Stomach (tissue), 9 donors: ENCODE data around the gene RPL28. TPM values are rescaled to one million over a fixed set of nuclear protein-coding genes. Genes with fewer than 3 reads are reported as not detected.
"Not testable (repeated sequence)": the region's sequence is repeated elsewhere in the genome, so short reads cannot be mapped to it uniquely, and the experiment has no call there.

Experiments
- DNase-seq, 2 donors: peaks; one replicate each; pipeline versions ENCODE4 v3.0.0 to v3.0.0-alpha.2; 2013 to 2019
- H3K27ac ChIP-seq, 5 donors: fragments of 200-600 bp in 4 of 5; sonication (generic) in 4 of 5; one replicate each; pipeline ENCODE4 v1.5.1; 2013 to 2019; ENCODE audit warnings: mild to moderate bottlenecking in 1 of 5, moderate library complexity in 1 of 5
- H3K27me3 ChIP-seq, 3 donors: fragments of 200-600 bp; sonication (generic); one replicate each; pipeline ENCODE4 v1.5.1; 2017 to 2019; ENCODE audit warnings: mixed run types in 1 of 3
- H3K36me3 ChIP-seq, 4 donors: fragments of 200-600 bp; sonication (generic); 1 replicate in 3 of 4; 2 replicates in 1 of 4; pipeline ENCODE4 v1.5.1; 2016 to 2019
- H3K4me1 ChIP-seq, 4 donors: fragments of 200-600 bp; sonication (generic); one replicate each; pipeline ENCODE4 v1.5.1; 2016 to 2019
- H3K4me3 ChIP-seq, 4 donors: fragments of 200-600 bp; sonication (generic) in 3 of 4; one replicate each; pipeline ENCODE4 v1.5.1; 2016 to 2019; ENCODE audit warnings: mild to moderate bottlenecking in 1 of 4
- H3K9me3 ChIP-seq, 4 donors: fragments of 200-600 bp; sonication (generic); one replicate each; pipeline ENCODE4 v1.5.1; 2016 to 2019
- EP300 ChIP-seq: sonication (generic); formaldehyde crosslinking; IDR thresholded peaks from one replicate; pipeline ENCODE4 v1.6.1; 2017; ENCODE audit warnings: antibody characterized with exemption
- POLR2A ChIP-seq, 4 donors: fragments of 450-650 bp; IDR thresholded peaks; one replicate each; pipeline ENCODE4 v1.6.1; 2016; ENCODE audit warnings: antibody characterized with exemption in 4 of 4, control low read depth in 2 of 4, mild to moderate bottlenecking in 1 of 4, moderate library complexity in 1 of 4
- POLR2AphosphoS5 ChIP-seq, 3 donors: sonication (generic); formaldehyde crosslinking; IDR thresholded peaks; one replicate each; pipeline ENCODE4 v1.6.1; 2016; ENCODE audit warnings: antibody characterized with exemption in 3 of 3
- WGBS, 5 donors: extraction: QIAGEN DNeasy Blood & Tissue Kit in 3 of 5; methylation state at CpG; one replicate each; pipeline versions ENCODE4 v1.1.5 to v1.1.7; 2013 to 2018; 5-methylcytosine and 5-hydroxymethylcytosine counted together
- intact Hi-C: fragments of 100-400 bp; cut with DNase I; formaldehyde crosslinking; loops from one replicate; pipeline ENCODE4 v1.15.1; 2023; ENCODE audit warnings: low total_unique reads
- polyA plus RNA-seq, 3 donors: library from polyadenylated mRNA; stranded (reverse); fragments of 200-250 nt; gene quantifications; one replicate each; pipeline ENCODE4 v1.2.3, GENCODE V29; 2013
- total RNA-seq, 5 donors: library from RNA; depleted of rRNA; stranded (reverse); fragments of >200 nt; gene quantifications; one replicate each; pipeline versions ENCODE4 v1.1.0 to v1.2.3, GENCODE V29; 2014 to 2016
- TF ChIP-seq, protein P1 (sequence below), 7 experiments: fragments of 450-650 bp in 4 of 7; fragments of 200-600 bp in 3 of 7; sonication (generic) in 3 of 7; IDR thresholded peaks; one replicate each; pipeline ENCODE4 v1.5.1; 2016 to 2019; ENCODE audit warnings: antibody characterized with exemption in 7 of 7, control low read depth in 2 of 7, mild to moderate bottlenecking in 1 of 7
- donor health status: healthy with polysubstance abuse.
- donor health status: Bipolar disorder and iron deficiency.
- donor health status: healthy.

RPL28 gene
- total and polyA plus RNA-seq, 8 donors = 47.5 to 2,388 (median 624) TPM

DNA sequence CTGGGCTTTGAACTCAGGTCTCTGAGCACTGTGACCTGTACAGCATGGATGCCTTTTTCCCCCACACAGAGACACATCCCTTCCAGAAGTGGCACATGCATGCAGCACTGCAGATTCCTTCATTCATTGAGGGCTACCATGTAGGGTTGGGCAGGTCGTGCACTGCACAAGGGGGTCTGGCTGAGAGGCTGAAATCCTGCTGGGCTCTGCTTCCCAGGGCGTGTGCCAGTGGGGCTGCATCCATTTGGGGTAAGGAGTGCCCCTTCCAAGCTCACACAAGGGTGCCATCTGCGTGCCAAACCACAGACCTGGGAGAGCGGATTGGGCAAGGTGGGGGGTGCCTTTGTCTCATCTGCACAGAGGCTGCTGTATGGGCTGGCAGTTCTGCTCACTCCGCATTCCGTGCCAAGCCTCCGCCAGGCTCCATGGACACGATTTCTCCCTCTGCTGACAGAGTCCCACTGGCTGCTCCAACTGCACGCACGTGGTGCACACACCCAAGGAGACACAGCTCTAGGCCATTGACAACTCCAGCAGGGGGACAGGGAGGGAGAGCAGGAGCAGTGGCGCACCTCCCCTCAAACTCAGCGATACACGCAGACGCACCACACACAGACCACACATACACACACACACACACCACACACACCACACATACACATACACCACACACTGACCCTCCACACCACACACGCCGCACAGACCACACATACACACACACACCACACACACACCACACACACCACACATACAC is 61.9 kb downstream of the RPL28 start:
- 27 to 38% (median 28%) methylated on average over 11 to 16 of the region's 16 CpGs for WGBS, 5 donors
- TF ChIP-seq, protein P1, sequence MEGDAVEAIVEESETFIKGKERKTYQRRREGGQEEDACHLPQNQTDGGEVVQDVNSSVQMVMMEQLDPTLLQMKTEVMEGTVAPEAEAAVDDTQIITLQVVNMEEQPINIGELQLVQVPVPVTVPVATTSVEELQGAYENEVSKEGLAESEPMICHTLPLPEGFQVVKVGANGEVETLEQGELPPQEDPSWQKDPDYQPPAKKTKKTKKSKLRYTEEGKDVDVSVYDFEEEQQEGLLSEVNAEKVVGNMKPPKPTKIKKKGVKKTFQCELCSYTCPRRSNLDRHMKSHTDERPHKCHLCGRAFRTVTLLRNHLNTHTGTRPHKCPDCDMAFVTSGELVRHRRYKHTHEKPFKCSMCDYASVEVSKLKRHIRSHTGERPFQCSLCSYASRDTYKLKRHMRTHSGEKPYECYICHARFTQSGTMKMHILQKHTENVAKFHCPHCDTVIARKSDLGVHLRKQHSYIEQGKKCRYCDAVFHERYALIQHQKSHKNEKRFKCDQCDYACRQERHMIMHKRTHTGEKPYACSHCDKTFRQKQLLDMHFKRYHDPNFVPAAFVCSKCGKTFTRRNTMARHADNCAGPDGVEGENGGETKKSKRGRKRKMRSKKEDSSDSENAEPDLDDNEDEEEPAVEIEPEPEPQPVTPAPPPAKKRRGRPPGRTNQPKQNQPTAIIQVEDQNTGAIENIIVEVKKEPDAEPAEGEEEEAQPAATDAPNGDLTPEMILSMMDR (IDR thresholded peaks at IDR 0.05) = no peak
- TF ChIP-seq POLR2AphosphoS5 (IDR thresholded peaks at IDR 0.05) (no peak), EP300 (no peak), POLR2A (IDR thresholded peaks at IDR 0.05) (no peak)
- intact Hi-C loops = no loop called here

GRCh38 chr19:55448175-55448490 is 62.4 kb downstream of the RPL28 start:
- Histone ChIP-seq H3K27me3 (peaks cover 27 to 89% (median 56%) of the 10 kb centered on the region in 3 donors), H3K4me1 (peaks cover 21 to 27% (median 23%) of the 10 kb centered on the region in 4 donors)
- H3K9me3 ChIP-seq, intact Hi-C loops, H3K36me3 ChIP-seq, H3K27ac ChIP-seq, DNase-seq, H3K4me3 ChIP-seq: not testable (repeated sequence)
- WGBS, 5 donors = 83 to 92% (median 86%) methylated on average over 5 of the region's 5 CpGs

More for the DNA sequence above, 61.9 kb downstream of the RPL28 start:
- peak in 1 of 2 donors; percentile 48 for DNase-seq
- Histone ChIP-seq H3K36me3 (no peaks in the 10 kb centered on the region), H3K9me3 (no peaks in the 10 kb centered on the region), H3K27me3 (peaks cover 27 to 89% (median 56%) of the 10 kb centered on the region in 3 donors), H3K4me3 (no peak overlapping the region), H3K4me1 (peaks cover 16 to 27% (median 23%) of the 10 kb centered on the region in 4 donors), H3K27ac (no peak overlapping the region)

- no peak overlapping the region for H3K4me3 ChIP-seq
- no peak for TF ChIP-seq EP300
- TF ChIP-seq, protein P1 (IDR thresholded peaks at IDR 0.05) = no peak
- TF ChIP-seq POLR2A (IDR thresholded peaks at IDR 0.05) = no peak
- TF ChIP-seq POLR2AphosphoS5 (IDR thresholded peaks at IDR 0.05) = no peak
- peaks cover 0 to 7% (median 3%) of the 10 kb centered on the region in 4 donors for H3K36me3 ChIP-seq
- DNase-seq = no peak
- H3K27ac ChIP-seq = no peak overlapping the region
- intact Hi-C loops = no loop called here
- no peaks in the 10 kb centered on the region for H3K9me3 ChIP-seq
- peaks cover 20 to 78% (median 44%) of the 10 kb centered on the region in 3 donors for H3K27me3 ChIP-seq
- H3K4me1 ChIP-seq = peaks cover 22 to 24% (median 22%) of the 10 kb centered on the region in 4 donors
- 25 to 37% (median 25%) methylated on average over 2 to 16 of the region's 16 CpGs for WGBS, 5 donors
These were observed 63.7 kb downstream of the RPL28 start for GRCh38 chr19:55449469-55449868.

GRCh38 chr19:55451163-55451964 is 65.6 kb downstream of the RPL28 start:
- Histone ChIP-seq H3K4me3 (peak overlapping the region in 3 of 4 donors; percentile 21 to 35 (median 22)), H3K36me3 (peaks cover 0 to 26% (median 20%) of the 10 kb centered on the region in 4 donors), H3K27me3 (peaks cover 18 to 59% (median 34%) of the 10 kb centered on the region in 3 donors), H3K27ac (no peak overlapping the region), H3K9me3 (no peaks in the 10 kb centered on the region), H3K4me1 (peaks cover 22 to 24% (median 22%) of the 10 kb centered on the region in 4 donors)
- no peak for DNase-seq
- TF ChIP-seq POLR2A (IDR thresholded peaks at IDR 0.05) = no peak
- TF ChIP-seq POLR2AphosphoS5 (IDR thresholded peaks at IDR 0.05) = no peak
- TF ChIP-seq EP300 = no peak
- TF ChIP-seq, protein P1 (IDR thresholded peaks at IDR 0.05) = no peak
- 1 to 2% (median 2%) methylated on average over 28 to 79 of the region's 80 CpGs for WGBS, 5 donors
- intact Hi-C loops = no loop called here
